HG02840 (cell line): Measurements from ENCODE around the gene FILIP1.
"Not testable (repeated sequence)": the region's sequence is repeated elsewhere in the genome, so short reads cannot be mapped to it uniquely, and the experiment has no call there.

ENCODE experiments used
- ATAC-seq: cut with Tn5 transposase; IDR thresholded peaks from one replicate; pipeline ENCODE4 v1.9.1; 2021; ENCODE audit warnings: mild to moderate bottlenecking, moderate library complexity, moderate number of reproducible peaks; ENCODE audit not compliant: unreplicated experiment, low FRiP score

Gene FILIP1

GRCh38 chr6:75422024-75422639 is 71.5 kb downstream of the FILIP1 start:
- no peak for ATAC-seq

- ATAC-seq = no peak
These were observed 72.1 kb downstream of the FILIP1 start for GRCh38 chr6:75421316-75422023.

GRCh38 chr6:75419980-75420379 is 73.6 kb downstream of the FILIP1 start:
- no peak for ATAC-seq

GRCh38 chr6:75419416-75419815 is 74.2 kb downstream of the FILIP1 start:
- no peak for ATAC-seq

GRCh38 chr6:75418233-75418632 is 75.4 kb downstream of the FILIP1 start:
- ATAC-seq = no peak

- no peak for ATAC-seq
These were observed 77.2 kb downstream of the FILIP1 start for GRCh38 chr6:75416443-75416842.

GRCh38 chr6:75415804-75416203 is 77.8 kb downstream of the FILIP1 start:
- no peak for ATAC-seq

GRCh38 chr6:75414445-75415021 is 79.1 kb downstream of the FILIP1 start:
- ATAC-seq = no peak

- no peak for ATAC-seq
These were observed 80.5 kb downstream of the FILIP1 start for GRCh38 chr6:75412969-75413662.

GRCh38 chr6:75410564-75410963 is 83.0 kb downstream of the FILIP1 start:
- ATAC-seq = not testable (repeated sequence)

- no peak for ATAC-seq
These were observed 83.7 kb downstream of the FILIP1 start for GRCh38 chr6:75409928-75410327.

GRCh38 chr6:75409286-75409685 is 84.3 kb downstream of the FILIP1 start:
- ATAC-seq = no peak

- ATAC-seq = no peak
These were observed 90.0 kb downstream of the FILIP1 start for GRCh38 chr6:75403563-75404080.

GRCh38 chr6:75402296-75402695 is 91.3 kb downstream of the FILIP1 start:
- ATAC-seq = no peak

GRCh38 chr6:75397656-75398465 is 95.7 kb downstream of the FILIP1 start:
- ATAC-seq = no peak

GRCh38 chr6:75397171-75397570 is 96.4 kb downstream of the FILIP1 start:
- no peak for ATAC-seq

- no peak for ATAC-seq
These were observed 97.4 kb downstream of the FILIP1 start for GRCh38 chr6:75396005-75396800.

GRCh38 chr6:75393806-75394205 is 99.8 kb downstream of the FILIP1 start:
- no peak for ATAC-seq

- ATAC-seq = no peak
These were observed 102.3 kb downstream of the FILIP1 start for GRCh38 chr6:75391276-75391675.
